ENCODE results near the gene PROKR2. TPM values are rescaled to one million over a fixed set of nuclear protein-coding genes. Genes with fewer than 3 reads are reported as not detected.

Gene PROKR2
- polyA plus RNA-seq, 2 donors, result not detected

- Histone ChIP-seq H3K36me3 (ENCODE audit: control insufficient read depth in 2 of 2, insufficient read depth in 2 of 2, low read length in 1 of 2) (no peaks in the 10 kb centered on the region), H3K4me1 (ENCODE audit: control insufficient read depth in 2 of 2, insufficient read depth in 2 of 2, low read length in 1 of 2) (no peaks in the 10 kb centered on the region), H3K27ac (ENCODE audit: low read depth in 2 of 2, low read length in 1 of 2) (no peak overlapping the region), H3K4me3 (ENCODE audit: low read depth in 1 of 2, low read length in 2 of 2) (no peak overlapping the region), H3K27me3 (ENCODE audit: control insufficient read depth in 1 of 2, insufficient read depth in 2 of 2, low read length in 2 of 2) (peaks cover 0 to 3% of the 10 kb centered on the region in 2 donors), H3K9me3 (ENCODE audit: control insufficient read depth in 2 of 2, insufficient read depth in 1 of 2, low read depth in 1 of 2, low read length in 1 of 2) (no peaks in the 10 kb centered on the region)
- 88% methylated on average over 4 of the region's 4 CpGs for WGBS, 2 donors
These were observed 32.7 kb upstream of the PROKR2 start for GRCh38 chr20:5349448-5349847.

GRCh38 chr20:5342021-5342420 is 25.3 kb upstream of the PROKR2 start:
- Histone ChIP-seq H3K36me3 (ENCODE audit: control insufficient read depth in 2 of 2, insufficient read depth in 2 of 2, low read length in 1 of 2) (no peaks in the 10 kb centered on the region), H3K9me3 (ENCODE audit: control insufficient read depth in 2 of 2, insufficient read depth in 1 of 2, low read depth in 1 of 2, low read length in 1 of 2) (no peaks in the 10 kb centered on the region), H3K4me1 (ENCODE audit: control insufficient read depth in 2 of 2, insufficient read depth in 2 of 2, low read length in 1 of 2) (no peaks in the 10 kb centered on the region), H3K27ac (ENCODE audit: low read depth in 2 of 2, low read length in 1 of 2) (no peak overlapping the region), H3K27me3 (ENCODE audit: control insufficient read depth in 1 of 2, insufficient read depth in 2 of 2, low read length in 2 of 2) (peaks cover 0 to 3% of the 10 kb centered on the region in 2 donors), H3K4me3 (ENCODE audit: low read depth in 1 of 2, low read length in 2 of 2) (no peak overlapping the region)
- 45 to 50% methylated on average over 4 of the region's 4 CpGs for WGBS, 2 donors

GRCh38 chr20:5331340-5331739 is 14.6 kb upstream of the PROKR2 start:
- WGBS, 2 donors, result 76% methylated on average over 3 of the region's 3 CpGs
- Histone ChIP-seq H3K36me3 (ENCODE audit: control insufficient read depth in 2 of 2, insufficient read depth in 2 of 2, low read length in 1 of 2) (no peaks in the 10 kb centered on the region), H3K27me3 (ENCODE audit: control insufficient read depth in 1 of 2, insufficient read depth in 2 of 2, low read length in 2 of 2) (no peaks in the 10 kb centered on the region), H3K9me3 (ENCODE audit: control insufficient read depth in 2 of 2, insufficient read depth in 1 of 2, low read depth in 1 of 2, low read length in 1 of 2) (no peaks in the 10 kb centered on the region), H3K27ac (ENCODE audit: low read depth in 2 of 2, low read length in 1 of 2) (no peak overlapping the region), H3K4me1 (ENCODE audit: control insufficient read depth in 2 of 2, insufficient read depth in 2 of 2, low read length in 1 of 2) (no peaks in the 10 kb centered on the region), H3K4me3 (ENCODE audit: low read depth in 1 of 2, low read length in 2 of 2) (no peak overlapping the region)

GRCh38 chr20:5328268-5328667 is 11.5 kb upstream of the PROKR2 start:
- WGBS, 2 donors, result 70 to 78% methylated on average over 3 of the region's 3 CpGs
- no peaks in the 10 kb centered on the region for H3K9me3 ChIP-seq (ENCODE audit: control insufficient read depth in 2 of 2, insufficient read depth in 1 of 2, low read depth in 1 of 2, low read length in 1 of 2)
- H3K27me3 ChIP-seq (ENCODE audit: control insufficient read depth in 1 of 2, insufficient read depth in 2 of 2, low read length in 2 of 2), result no peaks in the 10 kb centered on the region
- no peaks in the 10 kb centered on the region for H3K4me1 ChIP-seq (ENCODE audit: control insufficient read depth in 2 of 2, insufficient read depth in 2 of 2, low read length in 1 of 2)
- H3K36me3 ChIP-seq (ENCODE audit: control insufficient read depth in 2 of 2, insufficient read depth in 2 of 2, low read length in 1 of 2), result no peaks in the 10 kb centered on the region
- no peak overlapping the region for H3K4me3 ChIP-seq (ENCODE audit: low read depth in 1 of 2, low read length in 2 of 2)
- no peak overlapping the region for H3K27ac ChIP-seq (ENCODE audit: low read depth in 2 of 2, low read length in 1 of 2)

- Histone ChIP-seq H3K27ac (ENCODE audit: low read depth in 2 of 2, low read length in 1 of 2) (no peak overlapping the region), H3K4me3 (ENCODE audit: low read depth in 1 of 2, low read length in 2 of 2) (no peak overlapping the region), H3K27me3 (ENCODE audit: control insufficient read depth in 1 of 2, insufficient read depth in 2 of 2, low read length in 2 of 2) (no peaks in the 10 kb centered on the region), H3K9me3 (ENCODE audit: control insufficient read depth in 2 of 2, insufficient read depth in 1 of 2, low read depth in 1 of 2, low read length in 1 of 2) (peaks cover 0 to under 1% of the 10 kb centered on the region in 2 donors), H3K36me3 (ENCODE audit: control insufficient read depth in 2 of 2, insufficient read depth in 2 of 2, low read length in 1 of 2) (no peaks in the 10 kb centered on the region), H3K4me1 (ENCODE audit: control insufficient read depth in 2 of 2, insufficient read depth in 2 of 2, low read length in 1 of 2) (no peaks in the 10 kb centered on the region)
- 46 to 53% methylated on average over 3 of the region's 3 CpGs for WGBS, 2 donors
These were observed 10.6 kb upstream of the PROKR2 start for GRCh38 chr20:5327356-5327755.

GRCh38 chr20:5315807-5316187 is 957 bp downstream of the PROKR2 start:
- Histone ChIP-seq H3K4me3 (ENCODE audit: low read depth in 1 of 2, low read length in 2 of 2) (no peak overlapping the region), H3K36me3 (ENCODE audit: control insufficient read depth in 2 of 2, insufficient read depth in 2 of 2, low read length in 1 of 2) (no peaks in the 10 kb centered on the region), H3K27ac (ENCODE audit: low read depth in 2 of 2, low read length in 1 of 2) (no peak overlapping the region), H3K9me3 (ENCODE audit: control insufficient read depth in 2 of 2, insufficient read depth in 1 of 2, low read depth in 1 of 2, low read length in 1 of 2) (peaks cover 0 to 7% of the 10 kb centered on the region in 2 donors), H3K27me3 (ENCODE audit: control insufficient read depth in 1 of 2, insufficient read depth in 2 of 2, low read length in 2 of 2) (peaks cover 0 to 7% of the 10 kb centered on the region in 2 donors), H3K4me1 (ENCODE audit: control insufficient read depth in 2 of 2, insufficient read depth in 2 of 2, low read length in 1 of 2) (no peaks in the 10 kb centered on the region)
- WGBS, 2 donors, result 2 to 3% methylated on average over 28 of the region's 28 CpGs

- Histone ChIP-seq H3K27me3 (ENCODE audit: control insufficient read depth in 1 of 2, insufficient read depth in 2 of 2, low read length in 2 of 2) (peaks cover 0 to 7% of the 10 kb centered on the region in 2 donors), H3K27ac (ENCODE audit: low read depth in 2 of 2, low read length in 1 of 2) (no peak overlapping the region)
- WGBS, 2 donors, result 91 to 93% methylated on average over 17 of the region's 17 CpGs
These were observed 2.8 kb downstream of the PROKR2 start for GRCh38 chr20:5313916-5314315.

GRCh38 chr20:5312518-5312917 is 4.2 kb downstream of the PROKR2 start:
- 72 to 79% methylated on average over 5 of the region's 5 CpGs for WGBS, 2 donors
- peaks cover 0 to 7% of the 10 kb centered on the region in 2 donors for H3K27me3 ChIP-seq (ENCODE audit: control insufficient read depth in 1 of 2, insufficient read depth in 2 of 2, low read length in 2 of 2)
- no peak overlapping the region for H3K4me3 ChIP-seq (ENCODE audit: low read depth in 1 of 2, low read length in 2 of 2)
- H3K36me3 ChIP-seq (ENCODE audit: control insufficient read depth in 2 of 2, insufficient read depth in 2 of 2, low read length in 1 of 2), result no peaks in the 10 kb centered on the region
- H3K27ac ChIP-seq (ENCODE audit: low read depth in 2 of 2, low read length in 1 of 2), result no peak overlapping the region
- H3K9me3 ChIP-seq (ENCODE audit: control insufficient read depth in 2 of 2, insufficient read depth in 1 of 2, low read depth in 1 of 2, low read length in 1 of 2), result peaks cover 0 to 11% of the 10 kb centered on the region in 2 donors
- no peaks in the 10 kb centered on the region for H3K4me1 ChIP-seq (ENCODE audit: control insufficient read depth in 2 of 2, insufficient read depth in 2 of 2, low read length in 1 of 2)

More at GRCh38 chr20:5313916-5314315, 2.8 kb downstream of the PROKR2 start:
- Histone ChIP-seq H3K9me3 (ENCODE audit: control insufficient read depth in 2 of 2, insufficient read depth in 1 of 2, low read depth in 1 of 2, low read length in 1 of 2) (peaks cover 0 to 8% of the 10 kb centered on the region in 2 donors), H3K4me1 (ENCODE audit: control insufficient read depth in 2 of 2, insufficient read depth in 2 of 2, low read length in 1 of 2) (no peaks in the 10 kb centered on the region), H3K36me3 (ENCODE audit: control insufficient read depth in 2 of 2, insufficient read depth in 2 of 2, low read length in 1 of 2) (no peaks in the 10 kb centered on the region), H3K4me3 (ENCODE audit: low read depth in 1 of 2, low read length in 2 of 2) (no peak overlapping the region)

GRCh38 chr20:5309971-5310370 is 6.8 kb downstream of the PROKR2 start:
- Histone ChIP-seq H3K4me1 (ENCODE audit: control insufficient read depth in 2 of 2, insufficient read depth in 2 of 2, low read length in 1 of 2) (no peaks in the 10 kb centered on the region), H3K36me3 (ENCODE audit: control insufficient read depth in 2 of 2, insufficient read depth in 2 of 2, low read length in 1 of 2) (no peaks in the 10 kb centered on the region), H3K9me3 (ENCODE audit: control insufficient read depth in 2 of 2, insufficient read depth in 1 of 2, low read depth in 1 of 2, low read length in 1 of 2) (peaks cover 0 to 11% of the 10 kb centered on the region in 2 donors), H3K27ac (ENCODE audit: low read depth in 2 of 2, low read length in 1 of 2) (no peak overlapping the region), H3K4me3 (ENCODE audit: low read depth in 1 of 2, low read length in 2 of 2) (no peak overlapping the region), H3K27me3 (ENCODE audit: control insufficient read depth in 1 of 2, insufficient read depth in 2 of 2, low read length in 2 of 2) (no peaks in the 10 kb centered on the region)
- WGBS, 2 donors, result 71 to 73% methylated on average over 1 of the region's 1 CpG

- Histone ChIP-seq H3K4me1 (ENCODE audit: control insufficient read depth in 2 of 2, insufficient read depth in 2 of 2, low read length in 1 of 2) (no peaks in the 10 kb centered on the region), H3K4me3 (ENCODE audit: low read depth in 1 of 2, low read length in 2 of 2) (no peak overlapping the region), H3K9me3 (ENCODE audit: control insufficient read depth in 2 of 2, insufficient read depth in 1 of 2, low read depth in 1 of 2, low read length in 1 of 2) (peaks cover 0 to 5% of the 10 kb centered on the region in 2 donors), H3K27me3 (ENCODE audit: control insufficient read depth in 1 of 2, insufficient read depth in 2 of 2, low read length in 2 of 2) (no peaks in the 10 kb centered on the region), H3K36me3 (ENCODE audit: control insufficient read depth in 2 of 2, insufficient read depth in 2 of 2, low read length in 1 of 2) (no peaks in the 10 kb centered on the region), H3K27ac (ENCODE audit: low read depth in 2 of 2, low read length in 1 of 2) (no peak overlapping the region)
- WGBS, 2 donors, result 79 to 81% methylated on average over 5 of the region's 5 CpGs
These were observed 17.9 kb downstream of the PROKR2 start for GRCh38 chr20:5298811-5299210.

All from esophagus (tissue), 2 donors.